Astrocyte (in vitro differentiated cells and primary cell): Measurements from ENCODE around the gene ITSN1. TPM values are rescaled to one million over a fixed set of nuclear protein-coding genes. Genes with fewer than 3 reads are reported as not detected.

Source experiments
- DNase-seq: peaks from one replicate; pipeline ENCODE4 v3.0.0-alpha.2; 2010; ENCODE audit warnings: low read depth
- FAIRE-seq: peaks from 2 replicates; lab custom pipeline; 2011; peaks lifted over from hg19 to GRCh38; lab: Jason Lieb, UNC
- H2AFZ ChIP-seq: 2 replicates; pipeline ENCODE4 v1.6.0; 2012; ENCODE audit warnings: low read depth, low read length, inconsistent platforms
- H3K27ac ChIP-seq: 2 replicates; pipeline ENCODE4 v1.5.1; 2011; ENCODE audit warnings: low read depth, low read length, inconsistent platforms
- H3K27me3 ChIP-seq: 2 replicates; pipeline ENCODE4 v1.6.0; 2011; ENCODE audit warnings: low read length, inconsistent platforms; ENCODE audit not compliant: insufficient read depth
- H3K36me3 ChIP-seq: 2 replicates; pipeline ENCODE4 v1.5.1; 2011; ENCODE audit warnings: low read length, inconsistent platforms; ENCODE audit not compliant: insufficient read depth
- H3K4me1 ChIP-seq: 2 replicates; pipeline ENCODE4 v1.5.1; 2011; ENCODE audit warnings: low read length, inconsistent platforms; ENCODE audit not compliant: insufficient read depth
- H3K4me2 ChIP-seq: 2 replicates; pipeline ENCODE4 v1.6.0; 2012; ENCODE audit warnings: low read length, inconsistent platforms
- H3K4me3 ChIP-seq: 2 replicates; pipeline ENCODE4 v1.5.1; 2011; ENCODE audit warnings: low read depth, mild to moderate bottlenecking, low read length, inconsistent platforms; ENCODE audit not compliant: insufficient read depth
- H3K79me2 ChIP-seq: 2 replicates; pipeline ENCODE4 v1.6.0; 2012; ENCODE audit warnings: mild to moderate bottlenecking, low read length, inconsistent platforms; ENCODE audit not compliant: insufficient read depth
- H3K9ac ChIP-seq: 2 replicates; pipeline ENCODE4 v1.6.0; 2012; ENCODE audit warnings: mild to moderate bottlenecking, low read length, inconsistent platforms
- H3K9me3 ChIP-seq: 2 replicates; pipeline ENCODE4 v1.5.1; 2012; ENCODE audit warnings: low read depth, mild to moderate bottlenecking, low read length, inconsistent platforms; ENCODE audit not compliant: insufficient read depth
- H4K20me1 ChIP-seq: 2 replicates; pipeline ENCODE4 v1.6.0; 2012; ENCODE audit warnings: low read length, inconsistent platforms; ENCODE audit not compliant: insufficient read depth
- H3K27ac Mint-ChIP-seq: one replicate; pipeline ENCODE4 v1.8.0; 2021; ENCODE audit warnings: mild to moderate bottlenecking, mixed read lengths; ENCODE audit not compliant: unreplicated experiment
- H3K27me3 Mint-ChIP-seq: one replicate; pipeline ENCODE4 v1.8.0; 2021; ENCODE audit warnings: low read depth, mixed read lengths; ENCODE audit not compliant: unreplicated experiment
- H3K36me3 Mint-ChIP-seq: one replicate; pipeline ENCODE4 v1.8.0; 2021; ENCODE audit warnings: low read depth, mixed read lengths; ENCODE audit not compliant: unreplicated experiment
- H3K4me1 Mint-ChIP-seq: one replicate; pipeline ENCODE4 v1.8.0; 2021; ENCODE audit warnings: low read depth, mixed read lengths; ENCODE audit not compliant: unreplicated experiment
- H3K4me3 Mint-ChIP-seq: one replicate; pipeline ENCODE4 v1.8.0; 2021; ENCODE audit warnings: mild to moderate bottlenecking, moderate library complexity, mixed read lengths; ENCODE audit not compliant: unreplicated experiment
- H3K9me3 Mint-ChIP-seq: one replicate; pipeline ENCODE4 v1.8.0; 2021; ENCODE audit warnings: mild to moderate bottlenecking, mixed read lengths; ENCODE audit not compliant: unreplicated experiment
- EZH2 ChIP-seq: IDR thresholded peaks from 2 replicates; pipeline ENCODE4 v1.6.1; 2012; ENCODE audit warnings: mild to moderate bottlenecking, low read length, inconsistent platforms; ENCODE audit not compliant: insufficient read depth
- total RNA-seq: library from RNA; stranded (reverse); gene quantifications from 2 replicates; pipeline ENCODE4 v1.2.1, GENCODE V29; 2021
- TF ChIP-seq, protein P1 (sequence below): IDR thresholded peaks from 2 replicates; pipeline ENCODE4 v1.5.1; 2011; ENCODE audit warnings: low read depth, mild to moderate bottlenecking, inconsistent platforms, low read length, moderate library complexity; ENCODE audit not compliant: insufficient read depth

The ITSN1 gene
- total RNA-seq, 1 donor from 2014 or later = 77.3 TPM

DNA sequence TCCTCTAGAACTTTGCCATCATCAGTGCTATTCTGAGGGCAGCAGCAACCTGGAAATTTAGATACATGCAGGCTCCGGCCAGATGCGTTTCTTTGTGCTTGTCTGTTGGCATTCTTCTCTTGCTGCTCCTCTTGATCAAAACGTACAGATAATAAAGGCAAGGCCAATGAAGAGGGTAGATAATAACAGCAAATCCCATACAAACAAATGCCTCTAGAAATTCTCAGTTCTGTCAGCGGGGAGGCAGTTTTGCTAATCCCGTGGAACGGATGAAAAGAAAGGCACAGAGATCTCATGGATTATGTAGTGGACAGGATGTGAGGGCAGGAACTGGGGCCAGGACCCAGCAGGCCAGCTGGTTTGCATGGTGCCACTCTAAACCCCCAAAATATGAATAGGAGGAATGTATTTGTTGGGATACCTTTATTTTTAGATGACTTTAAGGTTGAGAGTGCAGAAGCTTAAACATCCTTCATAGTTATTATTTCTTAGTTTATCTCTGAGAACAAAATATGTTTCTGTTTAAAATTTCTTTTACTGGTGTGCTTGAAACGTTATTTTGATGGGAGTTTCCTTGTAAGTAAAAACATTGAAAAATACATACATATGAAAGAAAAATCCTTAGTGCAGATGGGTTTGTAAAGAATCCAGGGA, 1.5 kb downstream of the ITSN1 start:
- Histone ChIP-seq H2AFZ (peak overlapping the region; percentile 54), H3K79me2 (peaks cover 84% of the 10 kb centered on the region), H3K36me3 (no peaks in the 10 kb centered on the region), H3K9me3 (no peaks in the 10 kb centered on the region), H4K20me1 (peaks cover 28% of the 10 kb centered on the region), H3K27me3 (no peaks in the 10 kb centered on the region), H3K9ac (peak overlapping the region; percentile 89), H3K4me3 (peak overlapping the region; percentile 86), H3K4me1 (peaks cover 9% of the 10 kb centered on the region), H3K27ac (peak overlapping the region; percentile 62), H3K4me2 (peak overlapping the region; percentile 93)
- peaks cover 3% of the 10 kb centered on the region for H3K4me1 Mint-ChIP-seq
- no peak for FAIRE-seq
- no peaks in the 10 kb centered on the region for H3K36me3 Mint-ChIP-seq
- peak overlapping the region; percentile 92 for H3K27ac Mint-ChIP-seq
- H3K27me3 Mint-ChIP-seq = no peaks in the 10 kb centered on the region
- TF ChIP-seq, protein P1, sequence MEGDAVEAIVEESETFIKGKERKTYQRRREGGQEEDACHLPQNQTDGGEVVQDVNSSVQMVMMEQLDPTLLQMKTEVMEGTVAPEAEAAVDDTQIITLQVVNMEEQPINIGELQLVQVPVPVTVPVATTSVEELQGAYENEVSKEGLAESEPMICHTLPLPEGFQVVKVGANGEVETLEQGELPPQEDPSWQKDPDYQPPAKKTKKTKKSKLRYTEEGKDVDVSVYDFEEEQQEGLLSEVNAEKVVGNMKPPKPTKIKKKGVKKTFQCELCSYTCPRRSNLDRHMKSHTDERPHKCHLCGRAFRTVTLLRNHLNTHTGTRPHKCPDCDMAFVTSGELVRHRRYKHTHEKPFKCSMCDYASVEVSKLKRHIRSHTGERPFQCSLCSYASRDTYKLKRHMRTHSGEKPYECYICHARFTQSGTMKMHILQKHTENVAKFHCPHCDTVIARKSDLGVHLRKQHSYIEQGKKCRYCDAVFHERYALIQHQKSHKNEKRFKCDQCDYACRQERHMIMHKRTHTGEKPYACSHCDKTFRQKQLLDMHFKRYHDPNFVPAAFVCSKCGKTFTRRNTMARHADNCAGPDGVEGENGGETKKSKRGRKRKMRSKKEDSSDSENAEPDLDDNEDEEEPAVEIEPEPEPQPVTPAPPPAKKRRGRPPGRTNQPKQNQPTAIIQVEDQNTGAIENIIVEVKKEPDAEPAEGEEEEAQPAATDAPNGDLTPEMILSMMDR = no peak
- TF ChIP-seq EZH2 = no peak
- H3K9me3 Mint-ChIP-seq = no peaks in the 10 kb centered on the region
- peak; percentile 22 for DNase-seq
- H3K4me3 Mint-ChIP-seq = peak overlapping the region; percentile 92

DNA sequence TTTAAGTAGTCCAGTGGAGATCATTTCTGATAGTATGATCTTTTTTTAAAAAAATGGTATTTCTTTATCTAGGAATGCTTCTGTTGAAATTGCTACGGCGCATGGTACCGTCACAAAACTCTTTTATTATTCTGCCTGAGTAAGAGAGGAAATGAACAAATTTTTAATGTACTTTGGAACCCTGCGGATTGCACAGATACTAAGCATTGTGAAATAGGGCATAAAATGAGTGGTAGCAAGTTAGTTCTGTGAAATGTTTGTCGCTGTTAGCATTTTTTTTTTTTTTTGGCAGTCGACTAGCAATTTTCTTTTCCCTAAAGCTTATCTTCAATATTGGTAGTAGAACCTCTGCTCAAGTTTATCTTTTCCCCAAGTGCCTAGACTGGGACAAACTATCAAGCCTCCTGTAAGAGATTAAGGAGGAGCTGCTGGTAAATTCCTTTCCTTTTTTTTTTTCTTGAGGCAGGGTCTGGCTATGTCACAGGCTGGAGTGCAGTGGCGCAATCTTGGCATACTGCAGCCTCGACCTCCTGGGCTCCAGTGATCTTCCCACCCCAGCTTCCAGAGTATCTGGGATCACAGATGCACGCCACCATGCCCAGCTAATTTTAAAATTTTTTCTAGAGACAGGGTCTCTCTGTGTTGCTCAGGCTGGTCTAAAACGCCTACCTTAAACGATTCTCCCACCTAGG, 2.2 kb downstream of the ITSN1 start:
- no peaks in the 10 kb centered on the region for H3K9me3 Mint-ChIP-seq
- H3K27me3 ChIP-seq = no peaks in the 10 kb centered on the region
- no peaks in the 10 kb centered on the region for H3K27me3 Mint-ChIP-seq
- H3K36me3 ChIP-seq = no peaks in the 10 kb centered on the region
- no peak overlapping the region for H2AFZ ChIP-seq
- peak overlapping the region; percentile 93 for H3K4me2 ChIP-seq
- peak overlapping the region; percentile 89 for H3K9ac ChIP-seq
- H4K20me1 ChIP-seq = peaks cover 36% of the 10 kb centered on the region
- no peaks in the 10 kb centered on the region for H3K36me3 Mint-ChIP-seq
- DNase-seq (peak; percentile 60), FAIRE-seq (peak; percentile 13)
- H3K4me3 ChIP-seq = peak overlapping the region; percentile 86
- peak overlapping the region; percentile 92 for H3K27ac Mint-ChIP-seq
- H3K9me3 ChIP-seq = no peaks in the 10 kb centered on the region
- peaks cover 9% of the 10 kb centered on the region for H3K4me1 ChIP-seq
- peak overlapping the region; percentile 62 for H3K27ac ChIP-seq
- peaks cover 3% of the 10 kb centered on the region for H3K4me1 Mint-ChIP-seq
- H3K79me2 ChIP-seq = peaks cover 84% of the 10 kb centered on the region
- TF ChIP-seq, protein P1 = no peak
- TF ChIP-seq EZH2 = no peak
- H3K4me3 Mint-ChIP-seq = peak overlapping the region; percentile 92
